A673 (cell line): ENCODE data around the gene CPEB2.

Experiments used
- CTCF ChIP-seq: fragments of 300-800, 200-600 bp; sonication (generic); conservative IDR thresholded peaks from 2 replicates; pipeline ENCODE4 v1.5.1; 2017; ENCODE audit warnings: low read depth, mild to moderate bottlenecking, antibody characterized with exemption, low read length, moderate library complexity, mixed read lengths
- EZH2 ChIP-seq: fragments of 200-600 bp; sonication (generic); IDR thresholded peaks from 2 replicates; pipeline ENCODE4 v1.6.1; 2017; ENCODE audit warnings: borderline replicate concordance, low read depth, mild to moderate bottlenecking, mixed read lengths, antibody characterized with exemption, low read length; ENCODE audit not compliant: poor library complexity, severe bottlenecking

- TF ChIP-seq EZH2, result no peak
- TF ChIP-seq CTCF, result no peak
These were observed 11.8 kb upstream of the CPEB2 start for GRCh38 chr4:14990484-14990883.
